GM18870 (cell line): ENCODE data around the gene NUAK1.

ENCODE experiments used
- ATAC-seq: cut with Tn5 transposase; IDR thresholded peaks from one replicate; pipeline ENCODE4 v1.9.1; 2021; ENCODE audit warnings: moderate library complexity; ENCODE audit not compliant: unreplicated experiment

Gene NUAK1

DNA sequence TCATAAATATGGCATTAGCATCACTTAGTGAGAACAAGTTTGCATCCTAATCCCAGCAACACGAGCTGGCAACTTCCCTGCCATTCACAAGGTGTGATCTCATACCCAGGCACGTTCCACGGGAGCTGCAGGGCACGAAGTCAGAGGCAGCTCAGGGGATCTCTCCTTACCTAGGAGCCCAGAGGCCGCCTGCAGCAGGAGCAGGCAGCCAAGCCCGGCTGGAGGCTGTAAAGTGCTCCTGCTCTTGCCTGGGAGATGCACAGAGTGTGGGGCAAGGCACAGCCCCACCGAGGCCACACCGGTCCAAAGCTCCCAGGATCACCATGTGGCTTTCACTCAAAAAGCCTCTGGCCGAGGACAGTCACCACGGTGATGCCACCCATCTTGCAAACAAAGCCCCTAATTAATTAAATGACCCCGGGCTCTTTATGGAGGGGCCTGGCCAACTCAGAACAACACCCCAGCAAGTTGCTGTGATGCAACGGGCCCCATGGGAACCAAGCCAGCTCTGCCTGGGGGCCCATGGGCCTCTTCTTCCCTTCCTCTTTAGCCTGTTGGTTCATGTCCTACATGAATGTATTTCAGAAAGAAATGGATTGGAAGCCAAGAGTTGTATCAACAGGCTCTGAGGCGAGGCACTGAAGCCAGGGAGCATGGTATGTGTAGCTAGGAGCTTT, 26.5 kb downstream of the NUAK1 start:
- no peak for ATAC-seq

DNA sequence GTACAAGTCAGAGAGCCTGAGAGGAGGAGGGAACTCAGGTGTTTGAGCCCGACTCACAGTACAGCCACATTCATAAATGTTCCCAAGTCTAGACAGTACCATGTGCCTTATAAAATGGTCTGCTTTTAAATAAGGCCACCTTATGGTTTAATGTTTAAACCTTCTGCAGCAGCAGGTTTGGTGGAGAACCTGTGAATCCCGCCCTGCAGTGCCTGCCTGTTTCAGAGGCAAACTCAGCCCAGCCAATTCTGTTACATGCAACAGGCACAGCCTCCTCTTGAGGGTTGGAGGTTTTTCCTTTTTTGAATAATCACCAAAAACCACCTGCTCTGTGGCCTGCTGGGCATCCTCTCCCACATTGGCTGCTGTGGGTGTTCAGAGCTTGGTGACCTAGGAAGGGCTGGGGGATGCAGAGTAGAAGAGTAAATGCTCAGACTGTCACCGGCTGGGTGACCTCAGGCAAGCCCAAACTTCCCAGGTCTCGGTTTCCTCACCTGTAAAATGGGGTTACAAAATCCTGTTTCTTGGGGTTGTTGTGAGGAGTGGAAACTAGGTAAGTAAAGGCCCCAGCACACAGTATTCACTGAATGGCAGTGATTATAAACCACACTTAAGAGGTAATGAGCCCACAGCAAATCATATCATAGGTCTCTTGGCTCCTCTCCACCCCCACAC, 28.0 kb downstream of the NUAK1 start:
- ATAC-seq = no peak

DNA sequence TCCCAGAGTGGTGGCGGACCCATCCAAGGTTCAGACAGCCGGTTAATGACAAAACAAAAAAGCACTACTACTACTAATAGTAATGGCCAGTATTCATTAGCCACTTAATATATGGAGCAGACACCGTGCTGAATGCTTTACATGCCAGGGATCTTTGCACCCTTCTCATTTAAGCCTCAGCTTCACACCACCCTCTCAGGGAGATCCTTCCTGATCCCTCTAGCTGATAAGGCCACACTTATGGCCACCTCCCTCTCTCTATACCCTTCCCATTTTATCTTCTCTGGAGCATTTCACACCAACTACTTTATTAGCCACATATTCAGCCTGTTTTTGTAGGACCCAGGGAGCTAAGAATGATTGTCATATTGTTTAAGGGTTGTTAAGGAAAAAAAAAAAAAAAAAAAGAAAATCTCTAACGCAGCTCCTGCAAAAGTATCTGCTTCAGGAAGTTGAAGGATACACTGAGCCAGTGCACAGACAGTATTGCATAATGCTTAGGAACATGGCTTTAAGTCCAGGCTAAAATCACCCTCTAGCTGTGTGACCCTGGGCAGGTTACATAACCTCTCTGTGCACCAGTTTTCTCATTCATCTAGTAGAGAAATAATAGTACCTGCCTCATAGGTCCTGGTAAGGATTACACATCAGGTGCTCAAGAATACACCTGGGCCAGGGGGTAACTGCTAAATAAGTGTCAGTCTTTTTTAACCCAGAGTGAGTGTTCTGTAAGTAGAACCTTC, 29.4 kb downstream of the NUAK1 start:
- no peak for ATAC-seq

DNA sequence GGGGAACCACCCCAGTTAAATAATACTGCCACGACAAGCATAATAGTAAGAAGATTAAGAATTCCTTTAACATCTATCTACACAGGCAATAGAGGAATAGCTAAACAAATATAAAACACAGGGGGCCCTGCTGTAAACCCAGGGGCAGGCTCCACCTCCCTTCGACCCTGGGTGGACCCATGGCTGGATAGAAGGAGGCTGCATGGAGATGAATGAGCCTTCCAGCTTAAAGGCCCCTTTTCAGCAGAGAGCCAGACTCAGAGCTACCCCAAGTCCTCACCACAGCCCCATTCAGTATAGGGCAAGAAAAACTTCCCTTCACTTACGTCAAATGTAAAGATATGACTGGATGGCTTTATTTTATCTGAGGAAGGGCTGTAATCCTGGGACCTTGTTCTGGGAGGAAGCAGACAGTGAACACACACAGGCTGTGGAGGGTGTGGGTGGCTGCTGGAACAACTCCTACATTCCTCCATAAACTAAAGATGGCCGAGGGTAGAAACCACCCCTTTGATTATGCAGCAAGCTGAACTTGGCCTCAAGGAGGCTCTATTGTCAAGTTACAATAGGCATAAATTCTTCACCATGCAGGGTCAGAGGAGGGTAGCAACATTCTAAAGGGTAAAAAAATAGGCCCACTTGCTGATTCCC, 30.4 kb downstream of the NUAK1 start:
- no peak for ATAC-seq

DNA sequence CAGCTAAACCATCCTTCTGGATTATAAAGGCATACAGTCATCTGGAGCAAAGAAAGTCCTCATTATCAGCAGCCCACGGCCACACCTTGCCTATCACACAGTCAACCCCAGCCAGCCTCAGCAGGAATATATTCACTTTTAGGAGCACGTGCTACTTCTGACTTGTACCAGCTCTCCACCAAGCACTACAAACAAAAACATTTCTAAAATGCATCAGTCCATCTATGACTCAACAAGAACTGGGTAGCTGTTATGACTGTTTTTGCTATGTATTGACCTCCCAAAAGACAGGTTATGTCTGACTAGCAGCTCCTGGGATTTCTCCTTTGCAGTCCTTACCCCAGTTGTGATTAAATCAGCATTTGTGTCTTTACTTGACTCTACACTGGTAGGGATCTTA, 31.2 kb downstream of the NUAK1 start:
- no peak for ATAC-seq

DNA sequence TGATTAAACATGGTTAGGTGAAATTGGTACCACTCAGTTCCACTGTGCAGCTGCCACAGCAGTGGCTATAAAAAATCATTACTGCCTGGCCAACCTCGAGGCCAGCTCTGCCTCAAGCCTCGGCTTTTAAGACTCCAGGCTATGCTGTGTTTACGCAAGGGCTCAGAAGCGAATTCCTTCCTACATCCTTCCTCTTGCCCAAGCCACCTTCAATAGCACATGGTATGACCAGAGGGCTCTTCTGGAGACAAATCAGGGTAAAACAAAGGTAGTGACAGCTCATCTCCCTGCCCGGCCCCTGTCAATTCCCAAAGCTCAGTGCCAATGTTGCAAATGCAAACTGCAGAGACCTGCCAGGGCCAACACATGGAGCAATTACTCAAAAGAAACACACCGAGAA, 31.9 kb downstream of the NUAK1 start:
- no peak for ATAC-seq

DNA sequence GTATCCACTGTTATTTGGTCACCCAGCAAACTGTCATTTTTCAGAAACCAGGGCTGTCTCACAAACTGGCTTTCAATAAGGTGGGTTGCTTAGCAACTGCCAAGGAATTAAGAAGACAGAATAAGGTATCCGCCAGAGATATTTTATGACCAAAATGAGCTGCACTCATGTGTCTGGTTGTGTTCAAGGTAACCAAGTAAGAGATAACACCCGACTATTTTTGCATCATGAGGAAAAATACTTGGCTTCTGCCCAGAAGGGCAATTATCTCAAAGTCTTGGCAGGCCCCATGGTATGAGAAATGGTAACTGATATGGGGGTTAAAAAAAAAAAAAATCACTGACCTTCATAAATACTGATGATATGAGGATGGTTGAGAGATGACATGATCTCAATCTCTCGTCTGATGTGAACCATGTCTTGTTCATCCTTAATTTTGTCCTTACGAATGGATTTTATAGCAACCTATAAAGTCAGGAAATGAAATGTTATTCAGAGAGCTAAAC, 32.6 kb downstream of the NUAK1 start:
- ATAC-seq = no peak

DNA sequence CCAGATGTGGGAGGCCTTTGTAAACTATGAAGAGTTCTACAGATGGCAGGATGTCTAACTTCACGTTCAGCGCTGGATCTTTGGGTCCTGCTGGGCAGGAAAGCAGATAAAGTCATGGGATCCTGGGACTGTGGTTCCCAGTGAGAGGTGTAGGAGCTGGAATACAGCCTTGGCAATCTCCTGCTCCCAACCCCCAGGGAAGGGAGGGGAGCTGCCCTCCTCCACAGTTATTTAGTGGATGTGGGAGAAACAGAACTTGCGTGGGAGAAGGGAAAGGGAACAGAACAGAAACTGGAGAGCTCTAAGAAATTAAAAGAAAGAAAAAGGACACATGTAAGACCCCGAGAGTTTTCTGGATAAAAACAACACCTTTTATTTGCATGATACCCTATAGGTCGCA, 37.0 kb downstream of the NUAK1 start:
- ATAC-seq = no peak

DNA sequence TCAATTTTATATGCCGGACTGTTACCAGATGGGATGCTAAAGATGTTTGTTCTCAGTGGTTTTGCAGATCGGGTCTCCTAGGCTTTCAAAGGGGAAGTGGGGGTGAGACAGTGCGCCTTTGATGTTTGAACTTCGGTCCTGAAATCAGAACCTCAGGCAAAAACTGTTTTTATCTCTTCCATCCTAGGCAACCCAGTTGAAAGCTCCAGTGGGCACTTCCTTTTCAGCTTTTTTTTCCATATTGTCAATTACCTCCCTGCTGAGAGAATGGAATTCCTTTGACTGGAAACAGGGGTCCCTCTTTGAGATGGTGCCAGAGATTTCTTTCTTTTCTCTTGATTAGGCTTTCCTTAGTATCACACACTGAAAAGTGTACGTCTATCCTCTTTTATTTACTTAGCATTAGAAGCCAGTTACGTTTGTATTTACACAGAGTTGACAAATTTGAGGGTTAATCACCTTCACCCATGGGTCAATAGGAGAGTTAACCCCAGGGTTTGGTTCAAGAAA, 40.0 kb downstream of the NUAK1 start:
- no peak for ATAC-seq

DNA sequence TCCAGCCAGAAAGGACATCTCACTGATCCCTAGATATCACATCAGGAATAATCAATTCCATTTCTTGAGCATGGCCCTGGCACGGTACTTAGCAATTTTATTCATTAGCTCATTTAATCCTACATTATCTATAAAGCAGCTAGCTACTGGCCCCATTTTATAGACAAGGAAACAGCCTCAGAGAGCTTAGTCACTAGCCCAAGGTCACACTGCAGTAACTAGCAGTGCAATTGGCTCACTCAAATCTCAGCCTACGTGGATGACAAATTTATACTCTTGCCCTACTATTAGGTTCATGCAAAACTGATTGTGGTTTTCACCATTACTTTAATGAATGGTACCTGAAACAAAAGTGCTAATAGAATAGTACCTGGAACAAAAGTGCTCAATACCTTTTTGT, 41.7 kb downstream of the NUAK1 start:
- no peak for ATAC-seq

DNA sequence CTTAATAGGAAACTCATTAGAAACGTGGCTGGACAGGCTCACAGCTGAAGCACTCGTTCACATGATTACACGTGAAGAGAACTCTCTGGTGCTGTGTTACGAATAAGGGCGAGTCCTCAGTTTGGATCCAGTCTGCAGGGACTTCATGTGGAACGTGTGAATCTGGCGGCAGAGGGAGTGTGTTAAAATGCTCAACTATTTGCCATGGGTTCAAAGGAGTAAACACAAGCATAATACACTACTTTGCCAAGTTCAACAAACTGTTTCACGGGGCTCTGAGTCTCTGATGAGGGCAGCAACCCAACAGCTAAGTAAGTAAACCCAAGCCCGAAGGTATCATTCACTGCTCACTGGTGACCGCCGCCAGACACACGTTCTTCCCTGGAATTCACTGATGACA, 42.4 kb downstream of the NUAK1 start:
- no peak for ATAC-seq

DNA sequence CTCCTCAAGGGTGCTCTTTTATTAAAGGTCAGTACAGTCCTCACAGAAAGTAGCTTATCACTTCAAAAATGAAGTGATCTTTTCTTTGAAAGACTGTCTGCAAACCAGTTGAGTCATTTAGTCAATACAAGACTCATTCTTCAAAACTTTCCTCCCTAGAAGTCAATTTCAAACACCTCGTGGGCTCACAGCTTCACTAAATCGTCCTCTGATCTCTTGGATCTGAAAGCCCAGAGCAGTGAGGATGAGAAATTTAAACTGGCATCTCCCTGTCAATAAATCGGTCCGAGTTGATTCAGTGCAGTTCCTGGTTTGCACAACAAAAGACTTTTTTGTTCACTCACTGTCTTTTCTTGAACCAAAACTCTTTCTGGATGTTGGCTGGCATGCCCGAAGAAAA, 44.5 kb downstream of the NUAK1 start:
- ATAC-seq = no peak

DNA sequence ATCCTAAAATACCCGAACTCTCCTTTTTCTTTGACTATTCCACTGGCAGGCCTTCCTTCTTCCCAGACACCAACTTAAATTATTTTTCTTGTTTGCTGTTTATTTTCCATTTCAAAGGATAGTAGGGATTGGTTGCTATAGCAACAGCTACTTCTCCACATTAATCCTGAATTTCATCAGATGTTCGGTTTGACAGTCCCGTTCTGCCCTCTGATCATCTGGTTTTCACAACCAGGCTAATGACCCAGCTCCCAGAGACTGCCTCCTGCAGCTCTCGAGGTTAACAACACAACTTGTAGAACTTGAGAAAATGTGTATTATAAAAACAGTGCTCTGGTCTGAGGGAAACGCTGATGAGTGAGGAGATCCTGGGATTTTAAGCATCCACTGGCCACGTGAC, 45.5 kb downstream of the NUAK1 start:
- ATAC-seq = no peak

DNA sequence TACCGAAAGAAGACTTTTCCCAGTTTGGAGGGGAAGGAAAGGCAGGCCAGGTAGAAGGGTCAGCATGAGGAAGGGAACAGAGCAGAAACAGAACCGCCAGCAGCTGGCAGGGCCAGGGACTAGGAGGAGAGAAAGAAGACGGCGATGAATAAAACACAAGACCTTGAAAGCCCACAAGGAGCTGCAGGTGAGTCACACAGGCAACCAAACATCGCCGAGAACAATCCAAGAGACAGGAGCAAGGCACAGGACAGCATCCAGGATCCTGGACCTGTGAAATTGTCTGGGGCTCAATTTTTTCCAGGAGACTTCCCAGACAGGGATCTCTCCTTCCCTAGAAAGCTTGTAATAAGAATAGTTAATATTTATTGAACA, 47.3 kb downstream of the NUAK1 start:
- ATAC-seq = no peak

DNA sequence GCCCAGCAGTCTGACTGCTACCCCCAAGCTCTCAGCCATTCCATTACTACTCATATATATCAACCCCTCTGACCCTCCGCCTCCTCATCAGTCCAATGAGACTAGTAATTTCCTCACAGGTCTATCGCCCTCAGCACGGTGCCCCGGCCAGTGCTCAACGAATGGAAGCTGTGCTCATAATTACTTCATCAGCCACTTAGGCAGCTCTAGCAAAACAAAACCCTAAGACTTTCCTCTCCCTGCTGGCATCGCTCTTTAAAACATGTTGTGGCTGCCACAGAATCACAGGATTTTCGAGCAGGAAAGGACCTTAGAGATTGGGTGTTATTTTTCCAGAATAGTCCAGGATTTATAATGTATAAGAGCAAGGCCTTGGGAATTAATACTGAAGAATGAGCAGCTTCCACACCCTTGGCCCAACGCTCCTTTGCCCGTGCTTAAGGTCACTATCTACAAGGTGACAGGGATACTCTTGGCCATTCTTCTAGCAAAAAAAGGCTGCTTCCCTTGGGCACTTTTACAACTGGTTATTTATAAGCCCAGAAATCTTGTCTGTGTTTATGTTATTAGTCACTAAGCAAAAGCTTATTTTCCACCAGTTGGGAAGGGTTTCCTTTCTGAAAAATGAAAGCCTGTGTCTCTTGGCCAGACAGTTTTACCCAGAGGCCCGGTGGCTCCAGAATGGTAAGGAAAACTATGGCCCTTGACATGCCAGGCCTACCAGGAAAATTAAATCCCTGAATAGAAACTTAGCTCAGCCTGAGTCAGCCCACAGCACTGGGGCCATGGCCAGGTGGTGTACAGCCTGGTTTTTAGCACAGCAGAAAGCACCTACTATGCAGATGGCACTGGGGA, 47.9 kb downstream of the NUAK1 start:
- ATAC-seq = no peak

DNA sequence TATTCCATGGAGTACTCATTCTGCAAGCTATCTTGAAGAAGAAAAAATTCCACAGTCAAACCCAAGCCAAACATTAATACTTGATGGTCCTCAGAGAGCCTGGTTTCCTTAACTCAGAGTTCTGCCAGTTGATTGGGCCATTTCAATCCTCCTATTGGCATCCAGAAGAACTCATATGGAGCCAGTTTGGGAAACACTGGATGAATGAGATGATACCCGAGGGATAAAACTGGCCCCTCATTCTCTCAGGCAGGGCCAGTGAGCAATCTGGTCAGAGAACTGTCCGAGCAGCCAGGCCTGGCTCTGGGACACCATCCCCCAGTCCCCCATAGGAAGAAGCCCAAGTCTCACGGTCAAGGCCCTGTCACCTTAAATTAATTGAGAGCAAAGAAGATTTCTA, 48.8 kb downstream of the NUAK1 start:
- ATAC-seq = no peak

DNA sequence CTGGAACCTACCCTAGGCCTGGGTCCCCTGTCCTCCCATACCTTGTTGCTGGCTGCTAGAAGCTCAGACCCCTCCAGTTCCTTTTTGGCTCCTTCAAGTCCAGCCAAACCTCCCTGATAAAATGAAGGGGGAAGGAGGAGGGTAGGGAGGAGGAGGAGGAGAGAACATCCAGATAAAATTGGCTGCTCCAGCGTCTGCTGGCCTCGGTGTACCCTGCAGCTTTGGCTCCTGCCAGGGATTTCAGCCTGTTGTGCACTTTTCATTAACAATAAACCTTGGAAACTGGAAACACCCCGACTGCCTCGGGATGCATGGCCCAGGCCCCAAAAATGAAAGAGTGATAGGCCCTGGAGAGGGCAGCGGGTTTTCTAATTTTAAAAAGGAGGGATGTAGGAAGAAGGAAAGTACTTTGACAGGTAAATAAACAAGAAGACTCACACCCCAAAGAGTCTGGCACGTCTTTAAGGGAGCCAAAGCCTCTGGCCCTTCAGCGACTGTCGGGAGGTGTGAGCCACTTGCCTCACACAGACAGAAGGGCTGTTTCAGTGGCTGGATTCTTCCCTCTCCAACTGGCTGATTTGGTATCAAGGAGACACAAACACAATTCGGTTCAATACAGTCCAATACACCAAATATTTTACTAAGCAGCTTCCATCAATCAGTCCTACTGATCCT, 49.8 kb downstream of the NUAK1 start:
- no peak for ATAC-seq

DNA sequence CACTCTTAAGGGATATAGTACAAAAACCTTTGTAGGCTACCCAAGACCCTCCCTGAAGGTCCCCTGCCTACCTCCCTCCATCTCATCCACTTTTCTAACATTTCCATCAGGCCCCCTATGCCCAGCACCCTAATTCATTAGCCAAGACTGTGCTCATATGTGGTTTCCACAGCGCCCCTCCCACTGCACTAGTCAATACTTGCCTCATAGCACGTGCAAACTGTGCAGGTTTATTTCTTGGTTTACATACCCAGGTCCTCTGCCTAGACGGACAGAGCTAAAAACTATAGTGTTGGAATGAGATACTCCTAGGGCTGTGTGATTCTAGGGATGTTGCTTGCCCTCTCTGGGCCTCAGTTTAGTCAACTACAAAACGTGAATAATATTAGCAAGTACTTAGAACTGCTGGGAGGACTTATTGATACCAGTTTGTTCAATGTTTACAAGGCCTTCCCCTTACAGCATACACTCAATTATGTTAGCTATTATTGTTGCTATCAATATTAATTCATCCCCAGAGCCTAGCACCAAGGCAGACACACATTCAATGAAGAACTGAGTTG, 50.4 kb downstream of the NUAK1 start:
- no peak for ATAC-seq

DNA sequence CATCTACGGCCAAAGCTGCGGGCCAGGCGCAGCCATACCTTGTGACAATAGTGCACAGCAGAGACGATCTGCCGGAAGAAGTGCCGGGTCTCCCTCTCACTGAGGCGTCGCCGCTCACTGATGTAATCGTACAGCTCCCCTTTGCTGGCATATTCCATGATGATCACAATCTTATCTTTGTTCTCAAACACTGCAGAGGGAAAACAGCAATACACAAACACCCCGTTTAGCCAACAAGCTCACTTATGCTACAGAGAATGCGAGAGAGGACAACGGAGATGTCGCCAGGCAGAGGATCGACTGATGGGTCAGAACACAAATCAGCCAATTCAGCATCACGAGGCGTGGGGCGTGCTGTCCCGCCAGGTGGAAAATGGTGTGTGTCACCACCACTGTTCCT, 52.1 kb downstream of the NUAK1 start:
- ATAC-seq = no peak

DNA sequence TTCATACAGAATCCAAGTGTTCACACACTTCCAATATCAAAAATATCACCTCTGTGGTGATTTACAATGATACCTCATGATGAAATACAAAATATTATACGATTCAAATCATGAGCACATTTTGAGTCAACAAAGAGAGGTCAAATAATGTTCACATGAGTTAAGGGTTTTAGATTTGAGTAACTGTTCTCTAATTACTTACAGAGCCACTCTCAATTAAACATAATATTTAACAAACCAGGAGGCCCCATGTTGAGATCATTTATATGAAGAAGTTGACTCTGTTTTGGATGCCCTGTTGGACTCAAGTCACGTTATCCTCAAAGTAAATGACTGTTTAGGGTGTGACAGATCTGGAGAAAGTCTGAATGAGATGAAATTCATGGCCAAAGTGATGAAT, 53.5 kb downstream of the NUAK1 start:
- no peak for ATAC-seq
